SK-N-SH (cell line): ENCODE data around the gene SLC66A3. TPM values are rescaled to one million over a fixed set of nuclear protein-coding genes. Genes with fewer than 3 reads are reported as not detected.
A peak's percentile ranks its signal among the peaks of the same experiment; 100 is the strongest.

Experiments used
- CTCF ChIA-PET: fragments of 300-600, 350-600 bp; formaldehyde crosslinking; extraction: SDS; loops from one replicate; lab custom pipeline; 2021; lab: Yijun Ruan, JAX
- POLR2A ChIA-PET: fragments of 350-600 bp; sonication (Branson Sonifier 250); formaldehyde crosslinking; extraction: SDS; loops from one replicate; lab custom pipeline; 2020; ENCODE audit warnings: antibody characterized with exemption, inconsistent platforms; lab: Yijun Ruan, JAX
- DNase-seq: peaks from one replicate; pipeline ENCODE4 v3.0.0; 2012
- H2AFZ ChIP-seq: fragments of 200-600 bp; sonication (generic); 2 replicates; pipeline ENCODE4 v1.8.1; 2016; ENCODE audit warnings: antibody characterized with exemption, mild to moderate bottlenecking, low read depth
- H3F3A ChIP-seq: fragments of 200-600 bp; sonication (generic); replicated peaks from 2 replicates; pipeline ENCODE3; 2016; ENCODE audit warnings: antibody characterized with exemption, mild to moderate bottlenecking; ENCODE audit not compliant: insufficient read depth
- H3K27ac ChIP-seq, 2 experiments: fragments of 200-500 bp in 1 of 2; fragments of 200-600 bp in 1 of 2; sonication (Bioruptor generic) in 1 of 2; sonication (generic), shearing (Covaris generic) in 1 of 2; 2 replicates each; pipeline versions ENCODE4 v1.5.1 to v1.6.1; 2014 to 2016; ENCODE audit warnings: low read depth in 2 of 2, inconsistent platforms in 1 of 2, low read length in 1 of 2, mild to moderate bottlenecking in 1 of 2, mixed read lengths in 1 of 2
- H3K27me3 ChIP-seq: fragments of 200-600 bp; sonication (generic), shearing (Covaris generic); 2 replicates; pipeline ENCODE4 v1.6.1; 2016; ENCODE audit warnings: mixed run types; ENCODE audit not compliant: insufficient read depth
- H3K36me3 ChIP-seq, 2 experiments: fragments of 200-500 bp in 1 of 2; fragments of 200-600 bp in 1 of 2; sonication (Bioruptor generic) in 1 of 2; sonication (generic) in 1 of 2; replicated peaks in 1 of 2; 2 replicates each; pipeline versions ENCODE3 to v1.5.1; 2014 to 2016; ENCODE audit warnings: low read length in 1 of 2, mild to moderate bottlenecking in 1 of 2; ENCODE audit not compliant: insufficient read depth in 2 of 2, control insufficient read depth in 1 of 2
- H3K4me1 ChIP-seq, 2 experiments: fragments of 200-500 bp in 1 of 2; fragments of 200-600 bp in 1 of 2; sonication (Bioruptor generic) in 1 of 2; sonication (generic), shearing (Covaris generic) in 1 of 2; 2 replicates each; pipeline versions ENCODE4 v1.5.1 to v1.6.1; 2014 to 2016; ENCODE audit warnings: low read depth in 1 of 2, low read length in 1 of 2, mixed run types in 1 of 2; ENCODE audit not compliant: insufficient read depth in 2 of 2, control insufficient read depth in 1 of 2
- H3K4me2 ChIP-seq: fragments of 200-600 bp; sonication (generic), shearing (Covaris generic); 2 replicates; pipeline ENCODE4 v1.6.1; 2017; ENCODE audit warnings: mixed run types
- H3K4me3 ChIP-seq, 2 experiments: fragments of 200-500 bp in 1 of 2; fragments of 200-600 bp in 1 of 2; sonication (Bioruptor generic) in 1 of 2; sonication (generic), shearing (Covaris generic) in 1 of 2; 2 replicates each; pipeline versions ENCODE4 v1.5.1 to v1.8.1; 2014 to 2016; ENCODE audit warnings: low read depth in 2 of 2, inconsistent platforms in 1 of 2, low read length in 1 of 2, mild to moderate bottlenecking in 1 of 2, mixed read lengths in 1 of 2, moderate library complexity in 1 of 2
- H3K79me2 ChIP-seq: fragments of 200-600 bp; sonication (generic); 2 replicates; pipeline ENCODE4 v1.8.1; 2017; ENCODE audit warnings: mild to moderate bottlenecking; ENCODE audit not compliant: insufficient read depth
- H3K9ac ChIP-seq: fragments of 200-600 bp; sonication (generic); 2 replicates; pipeline ENCODE4 v1.6.1; 2017; ENCODE audit warnings: mixed run types
- H3K9me2 ChIP-seq: fragments of 200-600 bp; sonication (generic); 2 replicates; pipeline ENCODE4 v1.6.1; 2017; ENCODE audit warnings: mixed run types
- H3K9me3 ChIP-seq: fragments of 200-600 bp; sonication (generic); 2 replicates; pipeline ENCODE4 v1.6.1; 2017; ENCODE audit warnings: mixed run types, mild to moderate bottlenecking, moderate library complexity
- H4K20me1 ChIP-seq: fragments of 200-600 bp; sonication (generic); 2 replicates; pipeline ENCODE4 v1.6.1; 2017; ENCODE audit warnings: mild to moderate bottlenecking, mixed run types; ENCODE audit not compliant: insufficient read depth
- ELF1 ChIP-seq: IDR thresholded peaks from 2 replicates; pipeline ENCODE4 v1.4.0; 2012
- EZH2phosphoT487 ChIP-seq: fragments of 200-600 bp; sonication (generic); IDR thresholded peaks from 2 replicates; pipeline ENCODE4 v1.6.1; 2017; ENCODE audit warnings: low read depth, mixed run types, mild to moderate bottlenecking, antibody characterized with exemption, moderate library complexity, borderline replicate concordance
- FOSL2 ChIP-seq: IDR thresholded peaks from 2 replicates; pipeline ENCODE4 v1.4.0; 2012; ENCODE audit warnings: low read depth, mild to moderate bottlenecking, moderate library complexity, borderline replicate concordance
- FOXM1 ChIP-seq: IDR thresholded peaks from 2 replicates; pipeline ENCODE4 v1.4.0; 2012; ENCODE audit warnings: low read depth, mild to moderate bottlenecking
- GATA2 ChIP-seq: sonication (generic); formaldehyde crosslinking; IDR thresholded peaks from 2 replicates; pipeline ENCODE4 v1.5.0; 2020; ENCODE audit warnings: mild to moderate bottlenecking, missing genetic modification reagents
- MEF2A ChIP-seq: IDR thresholded peaks from 2 replicates; pipeline ENCODE4 v1.4.0; 2012; ENCODE audit warnings: low read depth, borderline replicate concordance
- NFIC ChIP-seq: IDR thresholded peaks from 2 replicates; pipeline ENCODE4 v1.4.0; 2012; ENCODE audit warnings: borderline replicate concordance
- NRF1 ChIP-seq: IDR thresholded peaks from 2 replicates; pipeline ENCODE4 v1.6.1; 2012; ENCODE audit warnings: low read depth, mild to moderate bottlenecking, low read length
- SMC3 ChIP-seq: IDR thresholded peaks from 2 replicates; pipeline ENCODE4 v1.6.1; 2012; ENCODE audit warnings: low read depth, low read length, improper control_type of control experiment
- TEAD4 ChIP-seq: IDR thresholded peaks from 2 replicates; pipeline ENCODE4 v1.4.0; 2012; ENCODE audit warnings: mild to moderate bottlenecking, borderline replicate concordance; ENCODE audit not compliant: insufficient read depth
- USF1 ChIP-seq: IDR thresholded peaks from 2 replicates; pipeline ENCODE4 v1.4.0; 2012; ENCODE audit warnings: low read depth, borderline replicate concordance
- WGBS: methylation state at CpG from one replicate; pipeline ENCODE4 v1.1.6; 2017; ENCODE audit warnings: low lambda C conversion rate; 5-methylcytosine and 5-hydroxymethylcytosine counted together
- polyA plus RNA-seq, 3 experiments: library from polyadenylated mRNA; depleted of rRNA; stranded (reverse); fragments of >200 nt; gene quantifications; 2 replicates each; pipeline ENCODE4 v1.2.3, GENCODE V29; 2012
- TF ChIP-seq, protein P1 (sequence below): IDR thresholded peaks from 2 replicates; pipeline ENCODE4; 2012
- TF ChIP-seq, protein P2 (sequence below): fragments of 150-350 bp; IDR thresholded peaks from 2 replicates; pipeline ENCODE4 v1.6.1; 2016; ENCODE audit warnings: mild to moderate bottlenecking, low read depth, low read length

Gene SLC66A3
- polyA plus RNA-seq, 1 of the 3 experiments (the other 2 are of a cell fraction), result 49.0 TPM

GRCh38 chr2:11214770-11215169, 59.5 kb downstream of the SLC66A3 start:
- peaks cover 13% of the 10 kb centered on the region for H3F3A ChIP-seq
- H3K27ac ChIP-seq, result no peak overlapping the region; a peak in 1 of 4 replicates
- H3K9me3 ChIP-seq, result no peaks in the 10 kb centered on the region
- TF ChIP-seq, protein P1, sequence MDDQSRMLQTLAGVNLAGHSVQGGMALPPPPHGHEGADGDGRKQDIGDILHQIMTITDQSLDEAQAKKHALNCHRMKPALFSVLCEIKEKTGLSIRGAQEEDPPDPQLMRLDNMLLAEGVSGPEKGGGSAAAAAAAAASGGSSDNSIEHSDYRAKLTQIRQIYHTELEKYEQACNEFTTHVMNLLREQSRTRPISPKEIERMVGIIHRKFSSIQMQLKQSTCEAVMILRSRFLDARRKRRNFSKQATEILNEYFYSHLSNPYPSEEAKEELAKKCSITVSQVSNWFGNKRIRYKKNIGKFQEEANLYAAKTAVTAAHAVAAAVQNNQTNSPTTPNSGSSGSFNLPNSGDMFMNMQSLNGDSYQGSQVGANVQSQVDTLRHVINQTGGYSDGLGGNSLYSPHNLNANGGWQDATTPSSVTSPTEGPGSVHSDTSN, result peak; percentile 65
- TF ChIP-seq GATA2, result no peak
- H4K20me1 ChIP-seq, result no peaks in the 10 kb centered on the region
- POLR2A ChIA-PET, result no interaction called here
- H3K79me2 ChIP-seq, result no peaks in the 10 kb centered on the region
- 75% methylated on average over 4 of the region's 4 CpGs for WGBS
- no peaks in the 10 kb centered on the region for H3K27me3 ChIP-seq
- peak; percentile 13 for DNase-seq
- H3K9me2 ChIP-seq, result no peaks in the 10 kb centered on the region
- CTCF ChIA-PET, result interaction anchor here (0.5 to 2.4 kb wide), 7 partner anchors 13 to 538 kb away, joined by 3 to 4 read pairs (median 3); no protein-coding TSS in a partner anchor
- no peak overlapping the region for H3K4me3 ChIP-seq
- H3K36me3 ChIP-seq, result peaks cover 75 to 80% of the 10 kb centered on the region in 2 experiments
- no peak overlapping the region for H3K9ac ChIP-seq
- H3K4me1 ChIP-seq, result no peaks in the 10 kb centered on the region; a peak in 1 of 4 replicates
- no peak overlapping the region for H2AFZ ChIP-seq
- H3K4me2 ChIP-seq, result no peak overlapping the region

DNA sequence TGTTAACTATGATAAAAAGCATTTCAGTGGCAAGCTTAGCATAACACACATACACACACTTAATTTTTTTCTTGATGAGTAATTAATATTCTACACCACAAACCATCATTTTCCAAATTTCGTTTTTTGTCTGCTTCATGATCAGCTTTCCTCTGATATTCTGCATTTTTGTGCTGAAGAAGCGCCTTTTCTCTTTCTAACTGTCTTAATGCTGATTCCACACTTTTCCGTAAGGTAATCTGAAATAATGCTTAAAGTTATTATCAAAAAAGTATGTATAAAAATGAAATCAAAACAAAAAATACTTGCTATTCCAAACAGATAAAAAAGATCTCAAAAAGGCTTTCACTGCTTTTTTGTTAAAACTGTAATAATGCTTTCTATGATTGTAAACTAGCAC, 60.1 kb downstream of the SLC66A3 start:
- Histone ChIP-seq H3F3A (peaks cover 12% of the 10 kb centered on the region), H4K20me1 (no peaks in the 10 kb centered on the region), H3K4me3 (no peak overlapping the region), H3K36me3 (peaks cover 72 to 82% of the 10 kb centered on the region in 2 experiments), H3K4me2 (no peak overlapping the region), H3K9ac (no peak overlapping the region), H3K79me2 (no peaks in the 10 kb centered on the region), H3K27me3 (no peaks in the 10 kb centered on the region), H3K27ac (no peak overlapping the region), H3K9me3 (no peaks in the 10 kb centered on the region), H3K4me1 (no peaks in the 10 kb centered on the region; a peak in 1 of 4 replicates), H3K9me2 (no peaks in the 10 kb centered on the region), H2AFZ (no peak overlapping the region)
- no peak for DNase-seq
- POLR2A ChIA-PET, result no interaction called here
- TF ChIP-seq FOXM1, result no peak
- TF ChIP-seq EZH2phosphoT487, result no peak
- TF ChIP-seq USF1, result no peak
- no peak for TF ChIP-seq TEAD4
- TF ChIP-seq ELF1, result no peak
- no peak for TF ChIP-seq SMC3
- no peak for TF ChIP-seq NFIC
- no peak for TF ChIP-seq NRF1
- no peak for TF ChIP-seq FOSL2
- TF ChIP-seq, protein P2, sequence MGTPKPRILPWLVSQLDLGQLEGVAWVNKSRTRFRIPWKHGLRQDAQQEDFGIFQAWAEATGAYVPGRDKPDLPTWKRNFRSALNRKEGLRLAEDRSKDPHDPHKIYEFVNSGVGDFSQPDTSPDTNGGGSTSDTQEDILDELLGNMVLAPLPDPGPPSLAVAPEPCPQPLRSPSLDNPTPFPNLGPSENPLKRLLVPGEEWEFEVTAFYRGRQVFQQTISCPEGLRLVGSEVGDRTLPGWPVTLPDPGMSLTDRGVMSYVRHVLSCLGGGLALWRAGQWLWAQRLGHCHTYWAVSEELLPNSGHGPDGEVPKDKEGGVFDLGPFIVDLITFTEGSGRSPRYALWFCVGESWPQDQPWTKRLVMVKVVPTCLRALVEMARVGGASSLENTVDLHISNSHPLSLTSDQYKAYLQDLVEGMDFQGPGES, result no peak
- no peak for TF ChIP-seq MEF2A
- no peak for TF ChIP-seq GATA2
- 91% methylated on average over 3 of the region's 3 CpGs for WGBS
- CTCF ChIA-PET, result interaction anchor here (0.5 to 3.5 kb wide), 8 partner anchors 8 to 538 kb away, joined by 3 to 15 read pairs (median 3); no protein-coding TSS in a partner anchor
